HCT116 (cell line): ENCODE data around the gene SLC25A51. TPM values are rescaled to one million over a fixed set of nuclear protein-coding genes. Genes with fewer than 3 reads are reported as not detected.
A peak's percentile ranks its signal among the peaks of the same experiment; 100 is the strongest.

Experiments
- ATAC-seq: fragments of 200-7000 bp; cut with Tn5 transposase; 2 replicates; pipeline ENCODE4 v1.9.1; 2020; ENCODE audit warnings: mild to moderate bottlenecking, moderate library complexity
- BruUV-seq: library from RNA; stranded (reverse); fragments of 400-500 nt; replicated peaks from 2 replicates; lab custom pipeline; 2021; lab: Mats Ljungman, UMichigan
- CTCF ChIA-PET: fragments of 300-600 bp; sonication (Branson Sonifier 250); formaldehyde crosslinking; loops from one replicate; lab custom pipeline; 2021; ENCODE audit warnings: antibody characterized with exemption; lab: Charles Lee
- POLR2A ChIA-PET: fragments of 300-600, 350-600 bp; sonication (Branson Sonifier 250); formaldehyde crosslinking; loops from one replicate; lab custom pipeline; 2021; ENCODE audit warnings: antibody characterized with exemption; lab: Charles Lee
- RAD21 ChIA-PET, 2 experiments: fragments of 300-600 bp; sonication (Branson Sonifier 250); formaldehyde crosslinking; loops; one replicate each; lab custom pipeline; 2023; ENCODE audit warnings: low total read pairs in 2 of 2; ENCODE audit not compliant: uncharacterized antibody in 2 of 2, unreplicated experiment in 2 of 2, low non-redundant PET in 1 of 2; lab: Charles Lee
- DNase-seq: peaks from one replicate; pipeline ENCODE4 v3.0.0-alpha.2; 2010; ENCODE audit warnings: low read depth, low spot score
- H2AFZ ChIP-seq: fragments of 200-600 bp; shearing (Covaris generic), sonication (generic); 2 replicates; pipeline ENCODE4 v1.6.1; 2017; ENCODE audit warnings: low read depth, mixed run types, mixed read lengths, antibody characterized with exemption, low read length; ENCODE audit not compliant: poor library complexity, severe bottlenecking
- H3K27ac ChIP-seq: 2 replicates; pipeline ENCODE4 v1.5.1; 2012; ENCODE audit warnings: low read depth, low read length
- H3K27me3 ChIP-seq: fragments of 200-600 bp; sonication (generic); 2 replicates; pipeline ENCODE4 v1.6.1; 2016; ENCODE audit warnings: mixed run types, low read length, mixed read lengths; ENCODE audit not compliant: insufficient read depth
- H3K36me3 ChIP-seq, 2 experiments: fragments of 200-500 bp in 1 of 2; fragments of 200-600 bp in 1 of 2; sonication (Bioruptor generic) in 1 of 2; sonication (generic) in 1 of 2; 2 replicates each; pipeline versions ENCODE4 v1.5.1 to v1.6.1; 2014 to 2016; ENCODE audit warnings: low read length in 2 of 2, inconsistent platforms in 1 of 2, mixed read lengths in 1 of 2, mixed run types in 1 of 2; ENCODE audit not compliant: insufficient read depth in 2 of 2, control insufficient read depth in 1 of 2
- H3K4me1 ChIP-seq, 2 experiments: fragments of 200-600 bp in 1 of 2; sonication (generic) in 1 of 2; 2 replicates each; pipeline versions ENCODE4 v1.5.1 to v1.6.1; 2012 to 2017; ENCODE audit warnings: low read length in 2 of 2, inconsistent platforms in 1 of 2, mild to moderate bottlenecking in 1 of 2, mixed read lengths in 1 of 2, mixed run types in 1 of 2, moderate library complexity in 1 of 2; ENCODE audit not compliant: insufficient read depth in 2 of 2, control insufficient read depth in 1 of 2
- H3K4me2 ChIP-seq: fragments of 200-600 bp; sonication (generic); 2 replicates; pipeline ENCODE4 v1.6.1; 2017; ENCODE audit warnings: mixed run types, low read length, mixed read lengths
- H3K4me3 ChIP-seq, 2 experiments: fragments of 200-600 bp in 1 of 2; sonication (generic) in 1 of 2; replicated peaks in 1 of 2; 2 replicates each; pipeline ENCODE4 v1.5.1; 2011 to 2016; ENCODE audit warnings: low read length in 2 of 2, control low read depth in 1 of 2, low read depth in 1 of 2, mild to moderate bottlenecking in 1 of 2, mixed read lengths in 1 of 2, mixed run types in 1 of 2
- H3K79me2 ChIP-seq: fragments of 200-600 bp; sonication (generic); 2 replicates; pipeline ENCODE4 v1.6.1; 2017; ENCODE audit warnings: mild to moderate bottlenecking, mixed run types, low read length, moderate library complexity, mixed read lengths; ENCODE audit not compliant: insufficient read depth
- H3K9ac ChIP-seq: fragments of 200-600 bp; sonication (generic); 2 replicates; pipeline ENCODE4 v1.6.1; 2016; ENCODE audit warnings: low read length, mixed read lengths
- H3K9me2 ChIP-seq: fragments of 200-600 bp; sonication (generic), shearing (Covaris generic); 2 replicates; pipeline ENCODE4 v1.6.1; 2017; ENCODE audit warnings: mixed run types, mild to moderate bottlenecking, moderate library complexity; ENCODE audit not compliant: insufficient read depth
- H3K9me3 ChIP-seq, 2 experiments: fragments of 200-500 bp in 1 of 2; fragments of 200-600 bp in 1 of 2; sonication (Bioruptor generic) in 1 of 2; sonication (generic) in 1 of 2; 2 replicates each; pipeline ENCODE4 v1.6.1; 2014 to 2017; ENCODE audit warnings: low read length in 2 of 2, mixed read lengths in 2 of 2, inconsistent platforms in 1 of 2, low read depth in 1 of 2, mild to moderate bottlenecking in 1 of 2, mixed run types in 1 of 2, moderate library complexity in 1 of 2; ENCODE audit not compliant: control insufficient read depth in 1 of 2, insufficient read depth in 1 of 2
- H4K20me1 ChIP-seq: fragments of 200-600 bp; sonication (generic), shearing (Covaris generic); 2 replicates; pipeline ENCODE4 v1.6.1; 2017; ENCODE audit warnings: mixed run types, mild to moderate bottlenecking, moderate library complexity; ENCODE audit not compliant: insufficient read depth
- ATF3 ChIP-seq: IDR thresholded peaks from 2 replicates; pipeline ENCODE4 v1.6.1; 2012
- CEBPB ChIP-seq: IDR thresholded peaks from 2 replicates; pipeline ENCODE4 v1.6.1; 2012; ENCODE audit warnings: low read depth
- CTCF ChIP-seq, 3 experiments: fragments of 200-600 bp in 1 of 3; sonication (generic) in 1 of 3; IDR thresholded peaks in 2 of 3; conservative IDR thresholded peaks in 1 of 3; 2 replicates each; pipeline ENCODE4 v1.5.1; 2012 to 2017; ENCODE audit warnings: low read depth in 2 of 3, low read length in 2 of 3, antibody characterized with exemption in 1 of 3, borderline replicate concordance in 1 of 3, control low read depth in 1 of 3, mild to moderate bottlenecking in 1 of 3, mixed read lengths in 1 of 3, mixed run types in 1 of 3, moderate library complexity in 1 of 3; ENCODE audit not compliant: insufficient read depth in 1 of 3
- EGR1 ChIP-seq: IDR thresholded peaks from 2 replicates; pipeline ENCODE4 v1.6.1; 2012; ENCODE audit warnings: low read depth
- EZH2phosphoT487 ChIP-seq: fragments of 200-600 bp; IDR thresholded peaks from 2 replicates; pipeline ENCODE4 v1.6.1; 2018; ENCODE audit warnings: antibody characterized with exemption, borderline replicate concordance
- FOSL1 ChIP-seq: IDR thresholded peaks from 2 replicates; pipeline ENCODE4 v1.6.1; 2012; ENCODE audit warnings: low read depth
- JUND ChIP-seq: IDR thresholded peaks from 2 replicates; pipeline ENCODE4 v1.6.1; 2012
- POLR2A ChIP-seq: IDR thresholded peaks from 2 replicates; pipeline ENCODE4 v1.7.0; 2011; ENCODE audit warnings: borderline replicate concordance; ENCODE audit not compliant: insufficient read depth, insufficient read length; ENCODE audit errors: extremely low read depth
- RAD21 ChIP-seq: IDR thresholded peaks from 2 replicates; pipeline ENCODE4 v1.6.1; 2012; ENCODE audit warnings: low read depth, mild to moderate bottlenecking
- SP1 ChIP-seq: IDR thresholded peaks from 2 replicates; pipeline ENCODE4 v1.6.1; 2012; ENCODE audit warnings: low read depth
- TCF7L2 ChIP-seq: IDR thresholded peaks from 2 replicates; pipeline ENCODE4 v1.7.0; 2011; ENCODE audit warnings: borderline replicate concordance, inconsistent platforms; ENCODE audit not compliant: insufficient read depth, insufficient read length; ENCODE audit errors: extremely low read depth
- YY1 ChIP-seq: IDR thresholded peaks from 2 replicates; pipeline ENCODE4 v1.6.1; 2011; ENCODE audit warnings: low read length, low read depth, moderate library complexity, mild to moderate bottlenecking; ENCODE audit not compliant: insufficient replicate concordance; ENCODE audit errors: extremely low read depth
- intact Hi-C: fragments of 100-400 bp; cut with micrococcal nuclease; formaldehyde crosslinking; loops from 2 replicates; pipeline ENCODE4 v1.10.0; 2022
- total RNA-seq: library from RNA; stranded (reverse); gene quantifications from one replicate; pipeline ENCODE4 v1.2.1, GENCODE V29; 2021; ENCODE audit not compliant: unreplicated experiment

The SLC25A51 gene
- total RNA-seq, 1 experiment from 2014 or later = 27.3 TPM

GRCh38 chr9:37902131-37902530, 1.8 kb downstream of the SLC25A51 start:
- H3K9ac ChIP-seq = peak overlapping the region; percentile 80; the same call in 1 of the 2 replicates
- H4K20me1 ChIP-seq = no peaks in the 10 kb centered on the region
- H3K4me1 ChIP-seq = peaks cover 9 to 18% of the 10 kb centered on the region in 2 experiments; a peak in 2 of 4 replicates
- H3K27me3 ChIP-seq = no peaks in the 10 kb centered on the region
- H3K4me3 ChIP-seq = no peak overlapping the region; a peak in 1 of 4 replicates
- ChIA-PET POLR2A (no interaction called here), RAD21 (no interaction called here), CTCF (interaction anchor here (1.2 kb wide), 1 partner anchor 11 kb away, joined by 5 read pairs; no protein-coding TSS in a partner anchor)
- no peaks in the 10 kb centered on the region for H3K9me3 ChIP-seq
- peaks cover 39% of the 10 kb centered on the region for H3K79me2 ChIP-seq
- no peaks in the 10 kb centered on the region for H3K9me2 ChIP-seq
- peak overlapping the region; percentile 92 for H3K4me2 ChIP-seq
- DNase-seq (no peak), ATAC-seq (no peak)
- H3K36me3 ChIP-seq = peaks cover 7 to 8% of the 10 kb centered on the region in 2 experiments; a peak in 3 of 4 replicates
- H2AFZ ChIP-seq = no peak overlapping the region
- no peak overlapping the region for H3K27ac ChIP-seq
- BruUV-seq = no TSS peak
- intact Hi-C loops = loop anchor here (5.0 kb wide), 1 partner anchor 100 kb away; the partner anchor contains the start of gene DCAF10
- TF ChIP-seq RAD21 (no peak), JUND (no peak), POLR2A (no peak), CTCF (IDR thresholded peaks at IDR 0.05 in 2 of 3, conservative IDR thresholded peaks at IDR 0.05 in 1 of 3; ENCODE audit: borderline replicate concordance in 1 of 3, insufficient read depth in 1 of 3, low read depth in 2 of 3, low read length in 2 of 3) (no peak), TCF7L2 (no peak), EGR1 (no peak), ATF3 (no peak)

- intact Hi-C loops = no loop called here
- ChIA-PET RAD21 (no interaction called here), POLR2A (no interaction called here), CTCF (no interaction called here)
- H3K36me3 ChIP-seq = peaks cover 18 to 30% of the 10 kb centered on the region in 2 experiments
- H3K4me2 ChIP-seq = no peak overlapping the region
- H3K79me2 ChIP-seq = peaks cover 42% of the 10 kb centered on the region
- no peak overlapping the region for H3K27ac ChIP-seq
- no peaks in the 10 kb centered on the region for H3K27me3 ChIP-seq
- TF ChIP-seq TCF7L2 (no peak), SP1 (no peak), YY1 (no peak), CEBPB (no peak), EZH2phosphoT487 (no peak), FOSL1 (no peak)
- no peaks in the 10 kb centered on the region for H3K9me2 ChIP-seq
- no peak overlapping the region for H3K9ac ChIP-seq
- ATAC-seq = no peak
- H3K9me3 ChIP-seq = no peaks in the 10 kb centered on the region
- no peaks in the 10 kb centered on the region for H4K20me1 ChIP-seq
- no peak overlapping the region for H3K4me3 ChIP-seq
- no TSS peak for BruUV-seq
- peaks cover 4 to 9% of the 10 kb centered on the region in 2 experiments; a peak in 2 of 4 replicates for H3K4me1 ChIP-seq
- DNase-seq = no peak
- no peak overlapping the region for H2AFZ ChIP-seq
Measured at GRCh38 chr9:37899041-37899440, 4.9 kb downstream of the SLC25A51 start.
